Stimulated activated CD8-positive, alpha-beta memory T cell treated with anti-CD3 and anti-CD28 coated beads, Interleukin-2, amount 100 ng/mL, for 48 hours (primary cell): Measurements from ENCODE around the gene ARGLU1.

ENCODE experiments used
- DNase-seq, 2 donors: peaks; one replicate each; pipeline ENCODE4 v3.0.0-alpha.2; 2020; ENCODE audit warnings: low read depth in 2 of 2

ARGLU1 gene

GRCh38 chr13:106541826-106542225, 26.1 kb downstream of the ARGLU1 start:
- no peak for DNase-seq

- no peak for DNase-seq
These were observed 27.3 kb downstream of the ARGLU1 start for GRCh38 chr13:106540613-106541012.

GRCh38 chr13:106537521-106537920, 30.4 kb downstream of the ARGLU1 start:
- DNase-seq: no peak

- peak; percentile 80 to 84 for DNase-seq
These were observed 31.5 kb downstream of the ARGLU1 start for GRCh38 chr13:106536244-106537034.

- peak; percentile 80 to 84 for DNase-seq
These were observed 32.2 kb downstream of the ARGLU1 start, which contains the start of gene EFNB2 for GRCh38 chr13:106535552-106536243. Gene EFNB2 (minus strand): TSS chr13:106535662. CDS start chr13:106534964, 698 bp downstream.

- DNase-seq: no peak
These were observed 33.0 kb downstream of the ARGLU1 start for GRCh38 chr13:106534639-106535551.

GRCh38 chr13:106533943-106534638, 33.8 kb downstream of the ARGLU1 start:
- DNase-seq: no peak

GRCh38 chr13:106533101-106533942, 34.6 kb downstream of the ARGLU1 start:
- DNase-seq: no peak

- DNase-seq: no peak
These were observed 35.6 kb downstream of the ARGLU1 start for GRCh38 chr13:106532111-106532929.

GRCh38 chr13:106530980-106531481, 36.9 kb downstream of the ARGLU1 start:
- no peak for DNase-seq

GRCh38 chr13:106530171-106530851, 37.6 kb downstream of the ARGLU1 start:
- DNase-seq: no peak

- no peak for DNase-seq
These were observed 38.3 kb downstream of the ARGLU1 start for GRCh38 chr13:106529415-106530170.

- no peak for DNase-seq
These were observed 39.1 kb downstream of the ARGLU1 start for GRCh38 chr13:106528718-106529414.

GRCh38 chr13:106527826-106528225, 40.1 kb downstream of the ARGLU1 start:
- DNase-seq: no peak

- DNase-seq: no peak
These were observed 40.5 kb downstream of the ARGLU1 start for GRCh38 chr13:106527445-106527801.

- no peak for DNase-seq
These were observed 41.0 kb downstream of the ARGLU1 start for GRCh38 chr13:106526738-106527444.

GRCh38 chr13:106525865-106526264, 42.1 kb downstream of the ARGLU1 start:
- DNase-seq: no peak
